H9 (cell line): Measurements from ENCODE around the gene CDC6. TPM values are rescaled to one million over a fixed set of nuclear protein-coding genes. Genes with fewer than 3 reads are reported as not detected.

Experiments used
- DNase-seq: peaks from one replicate; pipeline ENCODE4 v3.0.0-alpha.2; 2017
- H2AFZ ChIP-seq: one replicate; pipeline ENCODE4 v1.6.1; 2013; ENCODE audit warnings: mild to moderate bottlenecking, low read length, control low read depth, moderate library complexity
- H2AK5ac ChIP-seq: 2 replicates; pipeline ENCODE4 v1.6.1; 2013; ENCODE audit warnings: low read length, control low read depth, mixed read lengths; ENCODE audit not compliant: insufficient read length
- H2BK120ac ChIP-seq: one replicate; pipeline ENCODE4 v1.6.1; 2013; ENCODE audit warnings: low read depth, mild to moderate bottlenecking, low read length, control low read depth, inconsistent platforms; ENCODE audit not compliant: poor library complexity, severe bottlenecking
- H2BK12ac ChIP-seq: 2 replicates; pipeline ENCODE4 v1.6.1; 2013; ENCODE audit warnings: low read length, control low read depth, mixed read lengths, low read depth; ENCODE audit not compliant: insufficient read length
- H2BK15ac ChIP-seq: 2 replicates; pipeline ENCODE4 v1.6.1; 2013; ENCODE audit warnings: low read depth, low read length, control low read depth
- H2BK20ac ChIP-seq: one replicate; pipeline ENCODE4 v1.6.1; 2013; ENCODE audit warnings: low read depth, mild to moderate bottlenecking, low read length, control low read depth, inconsistent platforms; ENCODE audit not compliant: poor library complexity, severe bottlenecking
- H2BK5ac ChIP-seq: 2 replicates; pipeline ENCODE4 v1.6.1; 2013; ENCODE audit warnings: low read length, control low read depth, mixed read lengths; ENCODE audit not compliant: insufficient read length
- H3K14ac ChIP-seq: 2 replicates; pipeline ENCODE4 v1.6.1; 2013; ENCODE audit warnings: low read length, control low read depth; ENCODE audit not compliant: insufficient read depth
- H3K18ac ChIP-seq: 2 replicates; pipeline ENCODE4 v1.6.1; 2013; ENCODE audit warnings: low read depth, mild to moderate bottlenecking, mixed read lengths, low read length, control low read depth; ENCODE audit not compliant: insufficient read length
- H3K23ac ChIP-seq: 2 replicates; pipeline ENCODE4 v1.6.1; 2013; ENCODE audit warnings: low read length, control low read depth, mixed read lengths, low read depth; ENCODE audit not compliant: insufficient read length
- H3K23me2 ChIP-seq: 2 replicates; pipeline ENCODE4 v1.6.1; 2013; ENCODE audit warnings: low read depth, mild to moderate bottlenecking, mixed read lengths, low read length, control low read depth; ENCODE audit not compliant: insufficient read length, poor library complexity, severe bottlenecking
- H3K27ac ChIP-seq: 2 replicates; pipeline ENCODE4 v1.5.1; 2013; ENCODE audit warnings: low read length, control low read depth, mixed read lengths, low read depth; ENCODE audit not compliant: insufficient read length
- H3K27me3 ChIP-seq: 2 replicates; pipeline ENCODE4 v1.6.1; 2013; ENCODE audit warnings: low read length, control low read depth, inconsistent platforms; ENCODE audit not compliant: insufficient read depth
- H3K4ac ChIP-seq: 2 replicates; pipeline ENCODE4 v1.6.1; 2013; ENCODE audit warnings: low read depth, mild to moderate bottlenecking, control low read depth, inconsistent platforms, low read length, moderate library complexity
- H3K4me1 ChIP-seq: 2 replicates; pipeline ENCODE4 v1.6.1; 2013; ENCODE audit warnings: low read length, control low read depth, inconsistent platforms; ENCODE audit not compliant: insufficient read depth
- H3K4me2 ChIP-seq: 2 replicates; pipeline ENCODE4 v1.6.1; 2013; ENCODE audit warnings: low read length, control low read depth, mixed read lengths; ENCODE audit not compliant: insufficient read length, insufficient read depth
- H3K56ac ChIP-seq: 2 replicates; pipeline ENCODE4 v1.6.1; 2013; ENCODE audit warnings: low read depth, mild to moderate bottlenecking, mixed read lengths, low read length, control low read depth; ENCODE audit not compliant: insufficient read length
- H3K79me1 ChIP-seq: 2 replicates; pipeline ENCODE4 v1.6.1; 2013; ENCODE audit warnings: low read depth, mild to moderate bottlenecking, moderate library complexity, low read length, control low read depth, inconsistent platforms; ENCODE audit not compliant: insufficient read depth, poor library complexity, severe bottlenecking
- H3K79me2 ChIP-seq: 2 replicates; pipeline ENCODE4 v1.6.1; 2013; ENCODE audit warnings: low read length, control low read depth, inconsistent platforms; ENCODE audit not compliant: insufficient read depth
- H3K9ac ChIP-seq: 2 replicates; pipeline ENCODE4 v1.6.1; 2013; ENCODE audit warnings: low read length, control low read depth, mixed read lengths; ENCODE audit not compliant: insufficient read length; ENCODE audit errors: extremely low read depth
- H3K9me3 ChIP-seq: one replicate; pipeline ENCODE4 v1.6.1; 2013; ENCODE audit warnings: low read depth, low read length, inconsistent platforms; ENCODE audit not compliant: control insufficient read depth
- H3T11ph ChIP-seq: one replicate; pipeline ENCODE4 v1.6.1; 2013; ENCODE audit warnings: mild to moderate bottlenecking, low read length, control low read depth, inconsistent platforms
- H4K20me1 ChIP-seq: one replicate; pipeline ENCODE4 v1.6.1; 2013; ENCODE audit not compliant: control insufficient read depth, insufficient read length, insufficient read depth
- H4K5ac ChIP-seq: 2 replicates; pipeline ENCODE4 v1.6.1; 2013; ENCODE audit warnings: low read depth, mild to moderate bottlenecking, mixed read lengths, low read length, control low read depth; ENCODE audit not compliant: insufficient read length
- H4K8ac ChIP-seq: replicated peaks from 2 replicates; pipeline ENCODE4 v1.6.1; 2013; ENCODE audit warnings: low read length, control low read depth, mixed read lengths, low read depth; ENCODE audit not compliant: insufficient read length
- H4K91ac ChIP-seq: 2 replicates; pipeline ENCODE4 v1.6.1; 2013; ENCODE audit warnings: low read depth, mild to moderate bottlenecking, moderate library complexity, mixed read lengths, low read length, control low read depth; ENCODE audit not compliant: insufficient read length
- H3K27ac Mint-ChIP-seq, 3 experiments: 2 replicates in 2 of 3; 3 replicates in 1 of 3; pipeline ENCODE4 v1.8.0; 2020 to 2021; ENCODE audit warnings: mixed read lengths in 3 of 3, mild to moderate bottlenecking in 1 of 3, moderate library complexity in 1 of 3
- H3K27me3 Mint-ChIP-seq: 2 replicates; pipeline ENCODE4 v1.8.0; 2021; ENCODE audit warnings: low read depth, mild to moderate bottlenecking, moderate library complexity, mixed read lengths
- H3K36me3 Mint-ChIP-seq, 3 experiments: 2 replicates in 2 of 3; 3 replicates in 1 of 3; pipeline ENCODE4 v1.8.0; 2020 to 2021; ENCODE audit warnings: low read depth in 3 of 3, mixed read lengths in 3 of 3; ENCODE audit not compliant: insufficient read depth in 1 of 3
- H3K4me1 Mint-ChIP-seq, 2 experiments: 2 replicates each; pipeline ENCODE4 v1.8.0; 2020; ENCODE audit warnings: mixed read lengths in 2 of 2
- H3K4me3 Mint-ChIP-seq, 2 experiments: 2 replicates in 1 of 2; 3 replicates in 1 of 2; pipeline ENCODE4 v1.8.0; 2020 to 2021; ENCODE audit warnings: mild to moderate bottlenecking in 2 of 2, mixed read lengths in 2 of 2, moderate library complexity in 1 of 2
- H3K9me3 Mint-ChIP-seq, 2 experiments: 2 replicates in 1 of 2; 3 replicates in 1 of 2; pipeline ENCODE4 v1.8.0; 2020; ENCODE audit warnings: mild to moderate bottlenecking in 2 of 2, mixed read lengths in 2 of 2, moderate library complexity in 1 of 2
- WGBS: extraction: QIAGEN DNeasy Blood & Tissue Kit; methylation state at CpG from one replicate; pipeline ENCODE4 v1.1.7; 2013; ENCODE audit warnings: missing lambda C conversion rate, low lambda C conversion rate, mixed read lengths; ENCODE audit not compliant: insufficient read length; ENCODE audit errors: extremely low coverage; 5-methylcytosine and 5-hydroxymethylcytosine counted together
- total RNA-seq: library from RNA; stranded (reverse); gene quantifications from 2 replicates; pipeline ENCODE4 v1.2.1, GENCODE V29; 2021
- TF ChIP-seq, protein P1 (sequence below): fragments of 200-600 bp; sonication (generic); conservative IDR thresholded peaks from 3 replicates; pipeline ENCODE4 v1.8.0; 2021; ENCODE audit warnings: antibody characterized with exemption, mild to moderate bottlenecking

CDC6 gene
- total RNA-seq, 1 experiment from 2014 or later = 131 TPM

DNA sequence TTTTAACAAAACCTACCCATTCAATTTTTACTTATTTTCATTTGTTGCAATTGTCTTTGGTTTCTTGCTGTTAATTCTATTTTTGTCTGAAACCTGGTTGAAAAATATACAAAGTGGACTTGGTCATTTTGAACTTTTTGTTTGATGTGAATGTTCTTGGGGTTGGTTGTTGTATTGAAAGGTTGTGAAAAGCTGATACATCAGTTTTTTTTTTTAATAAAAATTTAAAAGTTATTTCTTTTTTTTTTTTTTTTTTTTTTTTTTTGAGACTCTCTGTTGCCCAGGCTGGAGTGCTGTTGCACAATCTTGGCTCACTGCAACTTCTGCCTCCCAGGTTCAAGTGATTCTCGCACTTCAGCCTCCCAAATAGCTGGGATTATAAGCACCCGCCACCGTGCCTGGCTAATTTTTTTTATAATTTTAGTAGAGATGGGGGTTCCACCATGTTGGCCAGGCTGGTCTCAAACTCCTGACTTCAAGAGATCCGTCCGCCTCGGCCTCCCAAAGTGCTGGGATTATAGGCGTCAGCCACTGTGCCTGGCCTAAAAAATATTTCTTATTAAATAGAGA lies 39.7 kb upstream of the CDC6 start:
- H3T11ph ChIP-seq = no peak overlapping the region
- no peaks in the 10 kb centered on the region for H3K4me1 ChIP-seq
- H3K79me1 ChIP-seq = no peaks in the 10 kb centered on the region
- no peaks in the 10 kb centered on the region for H4K20me1 ChIP-seq
- H3K9ac ChIP-seq = no peak overlapping the region
- Mint-ChIP-seq H3K4me1 (no peaks in the 10 kb centered on the region), H3K36me3 (peaks cover 0 to 2% (median 0%) of the 10 kb centered on the region in 3 experiments; a peak in 1 of 7 replicates), H3K27ac (no peak overlapping the region), H3K4me3 (no peak overlapping the region), H3K27me3 (no peaks in the 10 kb centered on the region), H3K9me3 (no peaks in the 10 kb centered on the region)
- no peak overlapping the region for H3K18ac ChIP-seq
- no peak overlapping the region for H2BK15ac ChIP-seq
- H3K79me2 ChIP-seq = no peaks in the 10 kb centered on the region; the same call in 1 of the 2 replicates
- H2BK12ac ChIP-seq = no peak overlapping the region
- TF ChIP-seq, protein P1, sequence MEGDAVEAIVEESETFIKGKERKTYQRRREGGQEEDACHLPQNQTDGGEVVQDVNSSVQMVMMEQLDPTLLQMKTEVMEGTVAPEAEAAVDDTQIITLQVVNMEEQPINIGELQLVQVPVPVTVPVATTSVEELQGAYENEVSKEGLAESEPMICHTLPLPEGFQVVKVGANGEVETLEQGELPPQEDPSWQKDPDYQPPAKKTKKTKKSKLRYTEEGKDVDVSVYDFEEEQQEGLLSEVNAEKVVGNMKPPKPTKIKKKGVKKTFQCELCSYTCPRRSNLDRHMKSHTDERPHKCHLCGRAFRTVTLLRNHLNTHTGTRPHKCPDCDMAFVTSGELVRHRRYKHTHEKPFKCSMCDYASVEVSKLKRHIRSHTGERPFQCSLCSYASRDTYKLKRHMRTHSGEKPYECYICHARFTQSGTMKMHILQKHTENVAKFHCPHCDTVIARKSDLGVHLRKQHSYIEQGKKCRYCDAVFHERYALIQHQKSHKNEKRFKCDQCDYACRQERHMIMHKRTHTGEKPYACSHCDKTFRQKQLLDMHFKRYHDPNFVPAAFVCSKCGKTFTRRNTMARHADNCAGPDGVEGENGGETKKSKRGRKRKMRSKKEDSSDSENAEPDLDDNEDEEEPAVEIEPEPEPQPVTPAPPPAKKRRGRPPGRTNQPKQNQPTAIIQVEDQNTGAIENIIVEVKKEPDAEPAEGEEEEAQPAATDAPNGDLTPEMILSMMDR = no peak
- H3K14ac ChIP-seq = no peak overlapping the region
- no peak overlapping the region for H3K56ac ChIP-seq
- no peak overlapping the region for H2AK5ac ChIP-seq
- no peak overlapping the region for H2BK5ac ChIP-seq
- no peak overlapping the region for H3K27ac ChIP-seq
- no peaks in the 10 kb centered on the region for H3K9me3 ChIP-seq
- no CpG with 5 or more reads among the region's 7 CpGs for whole genome bisulfite sequencing
- H3K4me2 ChIP-seq = no peak overlapping the region
- no peak overlapping the region for H4K5ac ChIP-seq
- H2BK20ac ChIP-seq = no peak overlapping the region
- H3K23me2 ChIP-seq = no peaks in the 10 kb centered on the region
- no peak overlapping the region for H4K8ac ChIP-seq
- DNase-seq = no peak
- no peak overlapping the region for H2AFZ ChIP-seq
- no peak overlapping the region for H3K23ac ChIP-seq
- no peak overlapping the region for H2BK120ac ChIP-seq
- no peak overlapping the region for H4K91ac ChIP-seq
- no peak overlapping the region for H3K4ac ChIP-seq
- no peaks in the 10 kb centered on the region for H3K27me3 ChIP-seq
